Activated naive CD4-positive, alpha-beta T cell treated with Interleukin-2 at 50 U/mL for 16 hours (primary cell): ENCODE results near the gene SLC16A5.
"Not testable (repeated sequence)": the region's sequence is repeated elsewhere in the genome, so short reads cannot be mapped to it uniquely, and the experiment has no call there.

Source experiments
- DNase-seq: peaks from one replicate; pipeline ENCODE4 v3.0.0-alpha.2; 2020

Gene SLC16A5

GRCh38 chr17:75087558-75088453, at the start of gene SLC16A5:
Gene SLC16A5, plus strand, starts transcription at chr17:75087954. Its CDS starts 5,683 bp downstream, at chr17:75093637.
- peak; percentile 39 for DNase-seq

GRCh38 chr17:75039238-75039637, 48.5 kb upstream of the SLC16A5 start:
- DNase-seq = no peak

GRCh38 chr17:75041656-75042280, 46.0 kb upstream of the SLC16A5 start:
- no peak for DNase-seq

GRCh38 chr17:75043789-75044188, 44.0 kb upstream of the SLC16A5 start:
- DNase-seq = not testable (repeated sequence)

GRCh38 chr17:75044716-75045115, 43.0 kb upstream of the SLC16A5 start:
- DNase-seq = no peak

GRCh38 chr17:75045946-75046406, 41.8 kb upstream of the SLC16A5 start:
- not testable (repeated sequence) for DNase-seq

GRCh38 chr17:75046407-75047289, 41.1 kb upstream of the SLC16A5 start, which contains the start of the genes ATP5PD and KCTD2:
Gene ATP5PD, minus strand, starts transcription at chr17:75046969. Its CDS starts 4,319 bp downstream, at chr17:75042650.
Gene KCTD2, plus strand, starts transcription at chr17:75047225. Its CDS starts 26 bp downstream, at chr17:75047251.
- DNase-seq = peak; percentile 96

GRCh38 chr17:75047398-75048098, 40.2 kb upstream of the SLC16A5 start:
- DNase-seq = peak; percentile 28

GRCh38 chr17:75048249-75048878, 39.4 kb upstream of the SLC16A5 start:
- no peak for DNase-seq

- no peak for DNase-seq
Measured at GRCh38 chr17:75049057-75049456, 38.7 kb upstream of the SLC16A5 start.

GRCh38 chr17:75049706-75050105, 38.0 kb upstream of the SLC16A5 start:
- no peak for DNase-seq

- no peak for DNase-seq
Measured at GRCh38 chr17:75051941-75052340, 35.8 kb upstream of the SLC16A5 start.

- no peak for DNase-seq
Measured at GRCh38 chr17:75059369-75060345, 28.1 kb upstream of the SLC16A5 start.

- DNase-seq = no peak
Measured at GRCh38 chr17:75060434-75061054, 27.2 kb upstream of the SLC16A5 start.

GRCh38 chr17:75061055-75061438, 26.7 kb upstream of the SLC16A5 start:
- DNase-seq = no peak

- DNase-seq = no peak
Measured at GRCh38 chr17:75061618-75062017, 26.1 kb upstream of the SLC16A5 start.

GRCh38 chr17:75063201-75063600, 24.6 kb upstream of the SLC16A5 start:
- DNase-seq = no peak

- no peak for DNase-seq
Measured at GRCh38 chr17:75063626-75064025, 24.1 kb upstream of the SLC16A5 start.

- no peak for DNase-seq
Measured at GRCh38 chr17:75064040-75064439, 23.7 kb upstream of the SLC16A5 start.

- DNase-seq = no peak
Measured at GRCh38 chr17:75064460-75064859, 23.3 kb upstream of the SLC16A5 start.
